ENCODE measurements around the gene BTN1A1. TPM values are rescaled to one million over a fixed set of nuclear protein-coding genes. Genes with fewer than 3 reads are reported as not detected.

Gene BTN1A1
- total and polyA plus RNA-seq, 9 of the 15 experiments (the other 6 are each of a cell fraction or from before 2014, with no cell fraction given): 0.01 to 0.15 (median 0.06) TPM; not detected in 4

- TF ChIP-seq CEBPG (CRISPR knock-in tag; IDR thresholded peaks at IDR 0.05) (no peak), CEBPG (tag; conservative IDR thresholded peaks at IDR 0.05 in 1 of 2, IDR thresholded peaks at IDR 0.05 in 1 of 2) (peak; percentile 2 to 65; a peak in 2 of 4 replicates)
These were observed 54.3 kb downstream of the BTN1A1 start (continued) for GRCh38 chr6:26554447-26554696.

GRCh38 chr6:26554697-26555504 is 54.8 kb downstream of the BTN1A1 start:
- WGBS (ENCODE audit: insufficient coverage, low coverage, missing lambda C conversion rate): under 1% methylated on average over 27 of the region's 27 CpGs
- TF ChIP-seq ZNF232 (CRISPR knock-in tag; IDR thresholded peaks at IDR 0.05) (no peak), AFF1 (IDR thresholded peaks at IDR 0.05; ENCODE audit: low read depth in 1 of 2, partially characterized antibody in 2 of 2) (peak in 1 of 2 experiments; percentile 18), ZNF263 (CRISPR knock-in tag; IDR thresholded peaks at IDR 0.05; ENCODE audit: borderline replicate concordance) (no peak), ZNF175 (CRISPR knock-in tag; IDR thresholded peaks at IDR 0.05; ENCODE audit: low read depth) (no peak), ZNF444 (CRISPR knock-in tag; IDR thresholded peaks at IDR 0.05) (no peak), MBD1 (CRISPR knock-in tag; IDR thresholded peaks at IDR 0.05) (no peak), BHLHE40 (IDR thresholded peaks at IDR 0.05; ENCODE audit: low read length) (no peak), CCAR2 (IDR thresholded peaks at IDR 0.05; ENCODE audit: low read depth, low read length) (no peak), HDAC2 (IDR thresholded peaks at IDR 0.05) (peak; percentile 86), ZNF785 (CRISPR knock-in tag; IDR thresholded peaks at IDR 0.05) (no peak), ZNF431 (CRISPR knock-in tag; IDR thresholded peaks at IDR 0.05) (no peak)

More at GRCh38 chr6:26554697-26555504, 54.8 kb downstream of the BTN1A1 start:
- DNase-seq (ENCODE audit: extremely low read depth in 1 of 4, low spot score in 3 of 4): peak in 2 of 4 experiments; percentile 31 to 90
- no peaks in the 10 kb centered on the region for H3K79me2 ChIP-seq (ENCODE audit: control insufficient read depth, insufficient read depth, low read length)
- H3K4me1 ChIP-seq (replicated peaks in 1 of 2; ENCODE audit: control insufficient read depth in 2 of 2, insufficient read depth in 2 of 2, low read length in 2 of 2): peaks cover 5 to 20% of the 10 kb centered on the region in 2 experiments; a peak in 4 of 5 replicates
- FAIRE-seq: peak; percentile 29
- H3K9ac ChIP-seq (ENCODE audit: insufficient read depth in 1 of 2, low read depth in 2 of 2, low read length in 2 of 2): peak overlapping the region; percentile 67 to 84; a peak in 3 of 4 replicates
- intact Hi-C loops (cut with micrococcal nuclease): loop anchor here (1.0 to 10.0 kb wide), 6 partner anchors 33 to 1130 kb away; partner anchors contain the start of gene ZNF184
- ATAC-seq: peak; percentile 34
- H3K4me2 ChIP-seq (ENCODE audit: insufficient read depth, low read length): peak overlapping the region; percentile 87
- CTCF ChIA-PET (ENCODE audit: low intra/inter-chr PET ratio): no interaction called here
- POLR2A ChIA-PET: interaction anchor here (0.7 to 6.8 kb wide), 13 partner anchors 9 to 468 kb away, joined by 3 to 70 read pairs (median 4); a partner anchor contains a TSS
- no peaks in the 10 kb centered on the region for H3K27me3 ChIP-seq (ENCODE audit: control insufficient read depth in 2 of 2, insufficient read depth in 2 of 2, low read length in 2 of 2)
- no peaks in the 10 kb centered on the region for H3K36me3 ChIP-seq (ENCODE audit: control insufficient read depth, insufficient read depth, low read length)
- no peaks in the 10 kb centered on the region for H3K9me3 ChIP-seq (replicated peaks; ENCODE audit: control insufficient read depth, insufficient read depth, low read depth, low read length)
- H2AFZ ChIP-seq (ENCODE audit: low read depth, low read length): peak overlapping the region; percentile 61
- H3K27ac ChIP-seq (ENCODE audit: extremely low read depth, low read depth, low read length): peak overlapping the region; percentile 35; the same call in 2 of the 3 replicates
- peak overlapping the region; percentile 51 for H3K4me3 ChIP-seq
- no TSS peak for BruUV-seq (replicated peaks)
- H4K20me1 ChIP-seq (replicated peaks; ENCODE audit: control insufficient read depth, insufficient read depth, low read length): no peaks in the 10 kb centered on the region; the same call in 1 of the 2 replicates
- no peaks in the 10 kb centered on the region for H3K9me1 ChIP-seq (ENCODE audit: control insufficient read depth, insufficient read depth, low read length)
- in situ Hi-C loops (cut with MboI): loop anchor here (25.0 kb wide), 1 partner anchor 368 kb away; a partner anchor contains a TSS
